Middle frontal gyrus (tissue), 1 donor: ENCODE data around the gene DRC3.
"Not testable (repeated sequence)": the region's sequence is repeated elsewhere in the genome, so short reads cannot be mapped to it uniquely, and the experiment has no call there.

Source experiments
- DNase-seq: peaks from one replicate; pipeline ENCODE4 v3.0.0-alpha.2; 2015; ENCODE audit warnings: low spot score; ENCODE audit errors: extremely low spot score

Gene DRC3

GRCh38 chr17:17941015-17941414, 31.6 kb upstream of the DRC3 start:
- no peak for DNase-seq

- DNase-seq: no peak
These were observed 29.8 kb upstream of the DRC3 start for GRCh38 chr17:17942846-17943245.

DNA sequence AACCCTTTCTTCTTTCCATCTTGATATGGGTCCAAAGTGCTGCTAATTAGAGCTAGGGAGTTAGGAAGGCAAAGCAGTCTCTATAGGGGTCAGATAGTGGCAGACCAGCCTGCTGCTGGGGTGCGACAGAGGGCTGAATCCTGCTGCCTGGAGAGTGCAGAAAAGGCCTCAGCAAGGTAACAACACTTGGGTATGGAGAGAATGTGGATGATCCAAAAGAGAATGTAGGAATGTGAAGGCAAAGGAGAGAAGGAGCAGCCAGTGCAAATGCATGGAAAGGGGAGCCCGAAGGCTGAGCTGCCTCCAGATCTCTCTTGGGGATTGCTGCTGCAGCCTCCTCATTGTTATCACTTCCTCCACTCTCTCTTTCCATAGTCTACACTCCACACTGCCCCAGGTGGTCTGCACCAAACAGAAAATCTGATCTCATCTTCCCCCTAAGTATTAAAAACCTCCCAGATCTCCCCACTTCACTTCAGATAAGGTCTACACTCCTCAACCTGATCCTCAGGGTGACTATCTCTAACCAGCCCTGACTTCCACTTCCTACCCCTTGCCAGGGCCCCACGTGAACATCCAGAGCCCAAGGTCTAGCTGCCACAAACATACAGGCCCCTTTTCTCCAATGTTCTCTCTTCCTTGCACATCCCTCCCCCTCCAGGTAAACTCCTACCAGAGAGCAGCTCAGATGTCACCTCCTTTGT, 29.2 kb upstream of the DRC3 start:
- DNase-seq: no peak

GRCh38 chr17:17944242-17944641, 28.4 kb upstream of the DRC3 start:
- DNase-seq: no peak

DNA sequence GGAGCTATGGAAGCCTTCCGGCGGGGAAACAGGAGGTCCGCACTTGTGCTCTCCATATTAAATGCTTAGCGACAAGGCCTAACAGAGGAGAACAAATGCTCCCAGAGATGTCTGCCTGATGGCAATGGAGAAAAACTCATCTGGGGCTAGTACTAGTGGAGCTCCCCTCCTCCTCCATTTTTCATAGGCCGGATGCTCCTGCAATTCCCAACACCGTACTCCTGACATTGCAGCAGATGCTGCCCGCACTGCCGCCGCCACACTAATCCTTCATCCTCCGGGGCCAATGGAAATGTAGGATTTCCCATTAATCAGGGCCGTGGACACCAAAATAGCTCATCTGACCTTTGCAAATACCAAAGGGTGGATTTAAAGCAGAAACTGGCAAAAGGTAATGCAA, 27.9 kb upstream of the DRC3 start:
- no peak for DNase-seq

- DNase-seq: no peak
These were observed 26.6 kb upstream of the DRC3 start for GRCh38 chr17:17946093-17946492.

- DNase-seq: no peak
These were observed 25.4 kb upstream of the DRC3 start for GRCh38 chr17:17947309-17947708.

GRCh38 chr17:17947966-17948365, 24.7 kb upstream of the DRC3 start:
- DNase-seq: no peak

DNA sequence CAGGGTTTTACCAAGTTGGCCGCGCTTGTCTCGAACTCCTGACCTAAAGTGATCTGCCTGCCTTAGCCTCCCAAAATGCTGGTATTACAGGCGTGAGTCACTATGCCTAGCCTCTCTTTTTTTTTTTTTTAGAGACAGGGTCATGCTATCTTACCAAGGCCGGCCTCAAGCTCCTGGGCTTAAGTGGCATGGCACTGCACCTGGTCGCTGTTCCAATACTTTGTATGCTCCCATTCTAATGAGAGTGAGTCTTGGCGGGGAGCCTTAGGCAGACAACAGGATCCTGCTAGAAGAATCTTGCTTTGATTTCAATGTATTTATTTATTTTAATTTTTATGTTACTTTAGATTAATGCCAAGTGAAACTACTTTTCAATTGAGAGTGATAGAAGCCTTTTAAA, 22.3 kb upstream of the DRC3 start:
- DNase-seq: no peak

DNA sequence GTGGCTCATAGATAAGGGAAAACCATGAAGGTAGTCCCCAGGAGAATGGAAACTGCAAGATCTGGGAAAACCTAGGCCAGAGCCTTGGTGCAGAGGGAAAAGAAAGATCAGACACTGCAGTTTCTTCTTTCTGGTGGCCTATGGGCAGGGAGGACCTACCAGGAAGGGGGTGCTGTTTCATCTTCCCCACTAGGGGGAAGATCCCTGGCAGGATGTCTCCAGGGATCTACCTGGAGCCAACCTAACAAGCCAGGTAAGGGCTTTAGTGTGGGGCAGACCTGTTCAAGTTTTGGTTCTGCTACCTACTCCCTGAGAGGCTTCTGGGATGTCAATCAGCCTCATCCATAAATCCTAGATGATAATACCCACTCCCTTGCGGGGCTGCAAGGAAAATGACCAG, 21.9 kb upstream of the DRC3 start:
- DNase-seq: no peak

GRCh38 chr17:17951524-17951923, 21.1 kb upstream of the DRC3 start:
- no peak for DNase-seq

GRCh38 chr17:17952691-17953090, 20.0 kb upstream of the DRC3 start:
- DNase-seq: no peak

DNA sequence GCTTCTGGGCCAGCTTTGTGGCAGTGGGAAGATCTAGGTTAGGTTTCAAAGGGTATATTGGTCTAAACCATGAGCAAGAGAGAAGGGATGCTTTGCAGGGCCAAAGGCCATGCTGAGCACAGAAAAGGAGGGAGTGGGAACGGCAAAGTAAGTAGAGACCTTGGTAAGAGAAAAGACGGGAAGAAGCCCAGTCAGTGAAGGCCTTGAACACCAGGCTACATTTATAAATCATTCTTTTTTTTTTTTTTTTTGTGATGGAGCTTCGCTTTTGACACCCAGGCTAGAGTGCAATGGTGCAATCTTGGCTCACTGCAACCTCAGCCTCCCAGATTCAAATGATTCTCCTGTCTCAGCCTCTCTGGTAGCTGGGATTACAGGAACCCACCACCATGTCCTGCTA, 18.6 kb upstream of the DRC3 start:
- DNase-seq: no peak

GRCh38 chr17:17955790-17956341, 16.8 kb upstream of the DRC3 start:
- DNase-seq: not testable (repeated sequence)

GRCh38 chr17:17957584-17957916, 15.1 kb upstream of the DRC3 start:
- DNase-seq: no peak

DNA sequence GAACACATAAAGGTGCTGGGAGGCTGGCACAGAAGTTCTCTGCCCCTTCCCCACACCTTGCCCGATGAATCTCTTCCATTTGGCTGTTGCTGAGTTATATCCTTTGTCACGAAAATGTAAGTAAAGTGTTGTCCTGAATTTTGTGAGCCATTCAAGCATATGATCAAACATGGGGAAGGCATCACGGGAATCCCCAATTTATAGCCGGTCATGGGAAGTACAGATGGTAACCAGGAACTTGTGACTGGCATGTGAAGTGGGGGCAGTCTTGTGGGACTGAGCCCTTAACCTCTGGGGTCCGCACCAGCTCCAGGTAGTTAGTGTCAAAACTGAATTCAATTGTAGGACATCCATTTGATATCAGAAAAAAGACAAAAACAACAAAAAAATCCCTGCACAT, 13.7 kb upstream of the DRC3 start:
- no peak for DNase-seq

GRCh38 chr17:17959520-17960361, 12.9 kb upstream of the DRC3 start:
- no peak for DNase-seq

DNA sequence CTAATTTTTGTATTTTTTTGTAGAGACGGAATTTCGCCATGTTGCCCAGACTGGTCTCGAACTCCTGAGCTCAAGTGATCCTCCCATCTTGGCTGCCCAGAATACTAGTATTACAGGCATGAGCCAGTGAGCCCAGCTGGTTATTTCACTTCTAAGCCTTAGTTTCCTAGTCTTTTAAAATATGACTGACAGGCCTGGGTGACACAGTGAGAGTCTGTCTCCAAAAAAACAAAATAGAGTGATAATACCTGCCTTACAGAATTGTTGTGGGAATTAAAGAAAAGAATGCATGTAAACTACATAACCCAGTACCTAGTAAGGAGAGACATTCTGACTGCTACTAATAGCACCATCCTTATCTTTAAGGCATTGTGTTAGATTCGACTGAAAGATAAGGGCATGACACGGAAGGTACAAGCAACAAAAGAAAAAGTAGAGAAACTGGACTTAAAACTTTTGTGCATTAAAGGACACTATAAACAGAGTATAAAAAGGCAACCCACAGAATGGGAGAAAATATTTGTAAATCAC, 12.1 kb upstream of the DRC3 start:
- DNase-seq: no peak

GRCh38 chr17:17963066-17963465, 9.6 kb upstream of the DRC3 start:
- no peak for DNase-seq

DNA sequence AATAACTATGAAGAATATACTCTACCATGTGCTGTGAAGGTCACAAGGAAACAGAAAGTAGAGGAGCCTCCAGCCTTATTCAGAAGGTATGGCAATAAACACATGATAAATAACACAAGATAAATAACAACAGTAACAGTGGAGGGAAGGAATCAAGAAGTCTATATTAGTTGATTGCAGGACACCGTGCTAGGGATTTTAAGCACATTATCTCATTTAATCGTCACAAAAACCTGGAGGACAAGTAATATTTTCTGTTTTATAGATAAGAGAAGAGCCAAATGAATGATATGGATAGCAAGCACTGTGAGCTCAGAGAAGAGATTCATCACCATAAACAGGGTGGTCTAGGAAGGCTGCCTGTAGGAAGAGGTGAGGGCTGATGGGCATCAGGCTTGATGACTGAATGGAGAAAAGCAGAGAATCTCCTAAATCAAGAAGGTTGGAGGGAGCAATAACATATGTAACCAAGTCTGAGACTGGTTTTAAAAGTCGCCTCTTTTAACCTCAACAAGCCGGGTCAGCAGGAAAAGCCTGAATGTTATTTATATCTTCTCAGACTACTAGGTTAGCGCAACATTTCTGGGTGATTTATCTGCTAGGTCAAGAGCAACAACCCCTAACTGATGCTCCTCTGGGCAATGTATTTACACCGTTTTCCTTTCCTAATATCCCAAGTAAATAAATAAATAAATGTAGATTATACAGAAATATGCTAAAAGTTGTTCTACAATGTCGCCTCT, 8.8 kb upstream of the DRC3 start:
- no peak for DNase-seq

GRCh38 chr17:17964710-17965109, 8.0 kb upstream of the DRC3 start:
- no peak for DNase-seq
